ENCODE measurements around the gene F2RL3.
A peak's percentile ranks its signal among the peaks of the same experiment; 100 is the strongest.

F2RL3 gene

GRCh38 chr19:16896146-16897028 is 7.6 kb downstream of the F2RL3 start:
- DNase-seq, result no peak

DNA sequence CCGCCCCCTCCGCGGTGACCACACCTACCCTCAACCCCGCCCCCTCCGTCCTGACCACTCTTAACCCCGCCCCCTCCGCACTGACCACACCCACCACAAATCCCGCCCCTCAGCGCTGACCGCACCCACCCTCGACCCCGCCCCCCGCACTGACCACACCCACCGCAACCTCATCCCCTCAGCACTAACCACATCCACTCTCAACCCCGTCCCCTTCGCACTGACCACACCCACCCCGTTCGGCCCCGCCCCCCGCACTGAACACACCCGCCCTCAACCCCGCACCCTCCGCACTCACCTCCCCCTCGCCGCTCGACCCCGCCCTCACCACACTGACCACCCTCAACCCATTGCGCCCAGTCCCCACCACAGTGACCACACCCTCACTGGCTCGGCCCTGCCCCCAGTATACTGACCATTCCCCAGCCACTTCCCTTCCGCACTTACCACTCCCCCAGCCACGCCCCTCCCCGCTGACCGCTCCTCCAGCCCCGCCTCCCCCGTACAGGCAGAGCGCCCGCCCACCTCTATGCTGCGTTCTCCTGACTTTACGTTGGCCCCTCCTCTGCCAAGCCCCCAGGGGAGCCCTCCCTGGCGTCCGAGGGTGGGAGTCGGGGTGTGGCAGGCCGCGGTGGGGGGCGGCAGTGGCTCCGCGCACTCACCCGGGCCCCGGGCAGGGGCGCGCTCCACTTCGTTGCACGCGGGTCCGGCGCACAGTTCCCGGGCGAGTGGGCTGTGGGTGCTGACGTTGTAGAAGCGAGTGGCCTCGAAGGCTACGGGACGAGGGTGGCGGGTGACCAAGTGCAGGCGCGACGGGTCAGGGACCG is 8.4 kb downstream of the F2RL3 start:
- peak; percentile 37 for DNase-seq

DNA sequence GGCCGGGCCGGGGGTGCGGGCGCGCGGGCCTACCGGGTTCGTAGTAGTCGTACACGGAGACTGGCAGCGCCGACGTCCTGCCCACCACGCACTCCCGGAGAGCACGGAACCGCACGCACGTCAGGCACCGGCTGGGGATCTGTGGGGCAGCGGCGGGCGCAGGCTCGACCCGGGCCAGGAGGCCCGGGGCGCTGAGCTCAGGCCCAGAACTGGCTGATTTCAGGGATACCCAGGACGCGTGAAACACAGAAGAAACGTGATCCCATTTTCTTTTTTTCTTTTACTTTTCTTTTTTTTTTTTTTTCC is 9.0 kb downstream of the F2RL3 start:
- DNase-seq, result no peak

DNA sequence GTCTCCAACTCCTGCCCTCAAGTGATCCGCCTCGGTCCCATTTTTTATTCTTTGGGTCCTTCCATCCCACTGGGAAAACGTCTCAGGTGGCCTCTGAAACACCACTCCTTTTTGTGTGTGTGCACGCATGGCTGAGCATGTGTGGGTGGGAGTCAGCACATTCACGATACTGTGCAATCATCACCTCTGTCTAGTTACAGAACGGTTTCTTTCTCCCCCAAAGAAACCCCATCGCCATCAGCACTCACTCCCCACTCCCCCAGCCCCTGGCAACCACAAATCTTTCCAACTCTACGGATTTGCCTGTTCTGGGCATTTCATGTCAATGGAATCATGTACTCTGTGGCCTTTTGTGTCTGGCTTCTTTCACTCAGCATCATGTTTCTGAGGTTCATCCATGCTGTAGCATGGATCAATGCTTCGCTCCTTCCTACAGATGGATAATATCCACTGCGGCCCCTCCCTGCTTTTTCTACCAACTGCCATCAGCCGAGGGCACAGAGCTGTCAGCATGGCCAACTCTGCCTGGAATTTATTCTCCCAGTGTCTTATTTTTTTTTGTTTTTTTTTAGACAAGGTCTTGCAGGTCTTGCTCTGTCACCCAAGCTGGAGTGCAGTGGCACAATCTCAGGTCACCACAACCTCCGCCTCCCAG is 9.7 kb downstream of the F2RL3 start:
- no peak for DNase-seq

DNA sequence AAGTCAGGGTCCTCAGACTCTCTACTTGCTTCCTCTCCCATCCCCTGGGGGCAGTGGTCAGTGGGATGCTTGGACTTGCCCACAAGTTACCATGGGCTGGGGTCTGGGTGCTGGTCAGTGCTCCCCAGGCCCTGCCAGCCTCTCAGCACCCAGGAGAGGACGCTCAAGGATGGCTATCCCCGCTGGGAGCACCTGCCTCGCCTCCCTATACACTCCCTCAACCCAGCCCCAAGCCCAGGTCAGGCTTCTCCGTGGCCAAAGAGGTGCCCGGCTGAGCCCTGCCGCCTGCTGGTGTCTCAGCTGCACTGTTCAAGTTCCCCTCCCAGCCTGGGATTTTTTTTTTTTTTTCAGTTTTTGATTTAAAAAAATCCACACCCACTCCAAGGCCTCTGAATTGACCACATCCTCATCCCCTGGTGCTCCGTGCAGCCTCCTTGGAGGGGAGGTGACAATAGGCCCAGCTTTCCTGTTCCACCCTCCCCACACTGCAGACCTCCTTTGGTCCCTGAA is 10.8 kb downstream of the F2RL3 start:
- no peak for DNase-seq

DNA sequence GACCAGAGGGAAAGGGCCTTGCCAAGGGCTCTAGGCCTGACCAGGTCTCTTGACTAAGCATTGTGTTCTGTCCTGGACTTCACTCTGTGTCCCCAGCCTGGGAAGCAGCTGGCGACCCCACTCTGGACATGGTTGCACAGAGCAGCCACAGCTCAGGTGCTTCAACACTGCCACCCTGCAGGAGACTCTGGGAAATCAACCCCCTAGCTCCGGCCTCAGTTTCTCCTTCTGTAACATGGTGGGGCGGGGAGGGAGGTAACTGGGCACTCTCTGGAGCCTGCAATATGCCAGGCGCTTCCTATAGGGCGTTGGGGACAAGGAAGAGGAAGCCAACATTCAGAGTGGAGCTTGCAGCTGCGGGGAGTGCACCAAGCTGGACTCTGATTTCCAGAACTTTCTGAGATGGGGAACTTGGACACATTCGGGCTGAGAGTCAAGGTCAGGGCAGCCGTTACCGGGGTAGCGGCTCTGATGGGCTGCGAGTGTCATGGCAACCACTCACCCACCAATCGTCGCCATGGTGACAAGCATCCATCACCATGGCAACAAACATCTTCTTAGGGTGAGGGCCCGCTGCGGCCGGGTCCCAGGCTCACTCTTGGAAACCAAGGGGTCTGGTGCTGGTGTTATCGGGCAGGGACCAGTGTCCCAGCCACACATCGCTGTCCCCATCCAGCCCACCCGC is 12.8 kb downstream of the F2RL3 start:
- no peak for DNase-seq

GRCh38 chr19:16902545-16902944 is 13.7 kb downstream of the F2RL3 start:
- no peak for DNase-seq

- DNase-seq, result no peak
These were observed 14.5 kb downstream of the F2RL3 start for GRCh38 chr19:16903347-16903746.

DNA sequence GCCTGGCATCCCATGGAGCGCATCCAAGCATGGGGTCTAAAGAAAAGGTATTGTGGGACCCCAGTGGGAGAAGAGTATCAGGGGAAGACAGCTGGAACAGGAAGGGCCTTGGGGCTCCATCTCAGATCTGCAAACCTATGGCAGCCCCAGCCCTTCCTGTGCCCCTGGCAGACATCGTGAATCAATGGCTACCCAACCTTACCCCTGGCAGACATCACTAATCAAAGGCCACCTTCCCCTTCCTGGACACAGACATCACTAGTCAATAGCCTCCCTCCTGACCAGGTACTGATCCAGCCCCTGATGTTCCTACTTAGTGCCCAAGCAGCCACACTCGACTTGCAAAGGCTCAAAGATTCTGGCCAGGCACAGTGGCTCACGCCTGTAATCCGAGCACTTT is 15.8 kb downstream of the F2RL3 start:
- no peak for DNase-seq

- DNase-seq, result no peak
These were observed 20.0 kb downstream of the F2RL3 start for GRCh38 chr19:16908759-16909158.

- DNase-seq, result no peak
These were observed 22.2 kb downstream of the F2RL3 start for GRCh38 chr19:16911046-16911445.

- no peak for DNase-seq
These were observed 24.0 kb downstream of the F2RL3 start for GRCh38 chr19:16912780-16913179.

DNA sequence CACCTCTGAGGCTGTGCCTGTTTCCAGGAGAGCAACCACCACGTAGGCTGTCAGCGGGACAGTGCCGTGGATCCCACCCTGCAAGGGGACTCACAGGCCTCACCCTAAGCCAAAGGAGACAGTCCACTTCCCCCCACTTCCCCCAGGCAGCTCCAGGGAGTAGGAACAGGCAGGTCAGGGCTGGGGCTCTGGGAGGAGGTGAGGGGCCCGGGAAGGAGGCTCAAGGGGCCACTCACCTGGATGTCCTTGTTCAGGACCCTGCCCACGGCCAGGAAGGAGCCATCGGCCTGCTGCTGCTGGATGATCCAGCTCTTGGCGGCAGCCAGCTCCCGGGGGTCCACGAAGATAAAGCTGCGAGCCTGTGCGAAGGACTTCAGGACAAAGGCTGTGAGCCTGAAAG is 25.6 kb downstream of the F2RL3 start:
- no peak for DNase-seq

DNA sequence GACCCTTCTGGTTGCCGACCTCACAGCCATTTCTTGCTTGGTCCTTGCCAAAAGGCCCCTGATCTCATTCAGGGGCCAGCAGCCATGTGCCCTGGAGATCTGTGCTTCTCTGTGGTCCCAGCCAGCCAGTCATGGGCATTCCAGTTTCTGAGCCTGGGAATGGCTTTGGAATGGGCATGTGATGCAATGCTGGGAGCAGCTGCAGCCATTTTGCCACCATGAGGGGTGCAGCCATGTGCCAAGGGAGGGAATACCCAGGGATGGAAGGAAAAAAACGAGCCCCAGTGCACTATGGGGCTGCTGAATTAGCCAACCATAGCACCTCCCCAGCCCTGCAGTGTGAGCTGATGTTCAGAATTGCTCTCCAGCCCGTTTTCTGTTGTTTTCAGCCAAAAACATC is 26.3 kb downstream of the F2RL3 start:
- DNase-seq, result no peak

DNA sequence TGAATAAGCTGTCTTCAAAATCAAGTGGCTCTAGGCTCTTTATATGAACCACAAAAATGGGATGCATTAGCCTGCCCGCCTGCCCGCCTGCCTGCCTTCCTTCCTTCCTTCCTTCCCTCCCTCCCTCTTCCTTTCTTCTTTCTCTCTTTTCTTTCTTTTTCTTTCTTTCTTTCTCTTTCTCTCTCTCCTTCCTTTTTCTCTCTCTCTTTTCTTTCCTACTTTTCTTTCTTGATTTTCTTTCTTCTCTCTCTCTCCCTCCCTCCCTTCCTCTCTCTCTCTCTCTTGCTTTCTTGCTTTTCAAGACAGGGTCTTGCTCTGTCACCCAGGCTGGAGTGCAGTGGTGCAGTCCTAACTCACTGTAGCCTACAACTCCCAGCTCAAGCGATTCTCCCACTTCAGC is 26.9 kb downstream of the F2RL3 start:
- no peak for DNase-seq

- DNase-seq, result no peak
These were observed 28.6 kb downstream of the F2RL3 start for GRCh38 chr19:16917401-16917800.

- no peak for DNase-seq
These were observed 30.7 kb downstream of the F2RL3 start for GRCh38 chr19:16919496-16919895.

DNA sequence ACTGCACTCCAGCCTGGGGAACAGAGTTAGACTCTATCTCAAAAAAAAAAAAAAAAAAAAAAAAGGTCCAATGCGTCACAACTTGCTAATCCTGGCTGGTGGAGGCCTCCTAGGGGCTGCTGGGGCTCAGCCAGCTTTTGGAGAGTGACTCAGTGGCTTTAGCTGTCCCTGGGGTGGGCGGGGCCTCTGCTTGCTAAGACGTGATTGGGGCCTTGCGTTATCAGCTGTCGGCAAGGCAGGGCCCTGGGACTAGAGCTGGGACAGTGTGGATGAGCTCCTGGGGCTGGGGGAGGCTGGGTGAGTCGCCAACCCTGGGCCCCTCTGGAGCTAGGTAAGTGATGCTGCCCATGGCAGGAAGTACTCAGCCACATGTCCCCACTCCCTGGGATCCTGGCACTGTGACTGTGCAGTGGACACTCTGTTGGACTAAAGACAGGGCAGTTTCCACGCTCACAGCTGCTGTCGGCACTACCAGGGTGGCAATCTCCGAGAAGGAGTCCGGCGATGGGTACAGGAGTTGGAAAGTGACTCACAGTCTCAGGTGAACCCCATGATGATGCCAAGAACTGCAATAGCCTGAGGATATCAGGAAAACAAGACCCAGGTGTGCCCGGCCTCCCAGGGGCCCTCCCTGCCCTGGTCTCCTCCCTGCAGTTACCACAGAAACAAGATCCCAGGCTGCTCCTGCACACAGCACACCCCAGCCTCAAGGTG is 32.2 kb downstream of the F2RL3 start:
- DNase-seq, result no peak

GRCh38 chr19:16921766-16922591 is 33.2 kb downstream of the F2RL3 start:
- DNase-seq, result no peak

GRCh38 chr19:16922592-16922934 is 33.8 kb downstream of the F2RL3 start:
- no peak for DNase-seq

- DNase-seq, result no peak
These were observed 34.1 kb downstream of the F2RL3 start for GRCh38 chr19:16922949-16923348.

All from midbrain (tissue), 1 donor.